ENCODE measurements around the gene TYMP.

- TF ChIP-seq, protein P1, sequence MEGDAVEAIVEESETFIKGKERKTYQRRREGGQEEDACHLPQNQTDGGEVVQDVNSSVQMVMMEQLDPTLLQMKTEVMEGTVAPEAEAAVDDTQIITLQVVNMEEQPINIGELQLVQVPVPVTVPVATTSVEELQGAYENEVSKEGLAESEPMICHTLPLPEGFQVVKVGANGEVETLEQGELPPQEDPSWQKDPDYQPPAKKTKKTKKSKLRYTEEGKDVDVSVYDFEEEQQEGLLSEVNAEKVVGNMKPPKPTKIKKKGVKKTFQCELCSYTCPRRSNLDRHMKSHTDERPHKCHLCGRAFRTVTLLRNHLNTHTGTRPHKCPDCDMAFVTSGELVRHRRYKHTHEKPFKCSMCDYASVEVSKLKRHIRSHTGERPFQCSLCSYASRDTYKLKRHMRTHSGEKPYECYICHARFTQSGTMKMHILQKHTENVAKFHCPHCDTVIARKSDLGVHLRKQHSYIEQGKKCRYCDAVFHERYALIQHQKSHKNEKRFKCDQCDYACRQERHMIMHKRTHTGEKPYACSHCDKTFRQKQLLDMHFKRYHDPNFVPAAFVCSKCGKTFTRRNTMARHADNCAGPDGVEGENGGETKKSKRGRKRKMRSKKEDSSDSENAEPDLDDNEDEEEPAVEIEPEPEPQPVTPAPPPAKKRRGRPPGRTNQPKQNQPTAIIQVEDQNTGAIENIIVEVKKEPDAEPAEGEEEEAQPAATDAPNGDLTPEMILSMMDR (conservative IDR thresholded peaks at IDR 0.05), result no peak
- no peak for TF ChIP-seq EZH2 (IDR thresholded peaks at IDR 0.05; ENCODE audit: low read depth)
Observed at GRCh38 chr22:50567721-50568252, 38.0 kb upstream of the TYMP start.
